ENCODE data around the gene IFIT1B.
"Not testable (repeated sequence)": the region's sequence is repeated elsewhere in the genome, so short reads cannot be mapped to it uniquely, and the experiment has no call there.

Gene IFIT1B

GRCh38 chr10:89377705-89378637, at the start of gene IFIT1B:
Gene IFIT1B (plus strand): TSS chr10:89378056. CDS start chr10:89378136, 80 bp downstream.
- no peak for DNase-seq

DNA sequence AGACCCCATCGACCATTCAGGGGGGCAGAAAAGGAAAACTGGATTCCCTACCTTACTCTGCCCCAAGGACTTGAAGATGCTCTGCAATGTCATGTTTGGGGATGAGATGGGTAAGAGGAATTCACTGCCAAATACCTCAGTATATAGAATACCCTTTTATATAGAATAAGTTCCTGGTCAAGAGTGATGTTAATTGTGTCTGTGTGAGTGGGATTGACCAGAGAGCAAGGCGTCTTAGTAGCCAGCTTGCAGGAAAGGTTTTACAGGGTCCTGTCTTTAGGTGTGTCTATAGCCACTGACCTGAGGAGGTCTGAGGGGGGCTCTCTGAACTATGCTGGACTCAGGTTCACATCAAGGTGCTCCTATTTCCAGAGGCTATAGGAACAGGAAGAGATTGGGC, 48.7 kb upstream of the IFIT1B start:
- no peak for DNase-seq

DNA sequence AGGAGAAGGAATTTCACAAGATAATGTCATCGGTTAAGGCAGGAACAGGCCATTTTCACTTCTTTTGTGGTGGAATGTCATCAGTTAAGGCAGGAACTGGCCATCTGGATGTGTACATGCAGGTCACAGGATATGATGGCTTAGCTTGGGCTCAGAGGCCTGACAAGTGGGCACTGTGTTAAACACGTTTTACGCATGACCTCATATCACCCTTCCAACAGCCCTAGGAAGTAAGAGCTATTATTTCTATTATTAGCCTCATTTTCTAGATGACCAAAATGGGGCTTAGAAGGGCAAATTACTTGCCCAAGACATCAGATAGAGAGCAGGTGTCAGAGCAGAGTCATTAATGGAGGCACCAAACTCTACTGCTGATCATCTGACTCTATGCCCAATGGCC, 47.8 kb upstream of the IFIT1B start:
- DNase-seq, result not testable (repeated sequence)

- no peak for DNase-seq
These were observed 47.2 kb upstream of the IFIT1B start for GRCh38 chr10:89330537-89331212.

DNA sequence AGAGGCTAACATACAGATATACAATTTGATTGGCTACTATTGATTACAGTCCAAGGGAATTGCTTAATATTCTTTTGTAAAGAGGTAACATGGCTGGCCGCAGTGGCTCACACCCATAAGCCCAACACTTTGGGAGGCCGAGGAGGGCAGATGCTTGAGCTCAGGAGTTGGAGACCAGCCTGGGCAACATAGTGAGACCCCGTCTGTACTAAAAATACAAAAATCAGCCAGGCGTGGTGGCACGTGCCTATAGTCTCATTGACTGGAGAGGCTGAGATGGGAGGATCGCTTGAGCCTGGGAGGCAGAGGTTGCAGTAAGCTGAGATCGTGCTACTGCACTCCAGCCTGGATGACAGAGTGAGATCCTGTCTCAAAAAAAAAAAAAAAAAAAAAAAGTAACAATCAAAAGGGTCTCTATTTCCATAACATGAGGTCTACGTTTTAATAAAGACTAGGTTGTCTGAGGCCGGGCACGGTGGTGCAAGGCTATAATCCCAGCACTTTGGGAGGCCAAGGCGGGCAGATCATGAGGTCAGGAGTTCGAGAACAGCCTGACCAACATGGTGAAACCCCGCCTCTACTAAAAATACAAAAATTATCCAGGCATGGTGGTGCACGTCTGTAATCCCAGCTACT, 46.3 kb upstream of the IFIT1B start:
- not testable (repeated sequence) for DNase-seq

GRCh38 chr10:89332123-89332633, 45.7 kb upstream of the IFIT1B start:
- DNase-seq, result peak in 1 of 2 donors; percentile 76

DNA sequence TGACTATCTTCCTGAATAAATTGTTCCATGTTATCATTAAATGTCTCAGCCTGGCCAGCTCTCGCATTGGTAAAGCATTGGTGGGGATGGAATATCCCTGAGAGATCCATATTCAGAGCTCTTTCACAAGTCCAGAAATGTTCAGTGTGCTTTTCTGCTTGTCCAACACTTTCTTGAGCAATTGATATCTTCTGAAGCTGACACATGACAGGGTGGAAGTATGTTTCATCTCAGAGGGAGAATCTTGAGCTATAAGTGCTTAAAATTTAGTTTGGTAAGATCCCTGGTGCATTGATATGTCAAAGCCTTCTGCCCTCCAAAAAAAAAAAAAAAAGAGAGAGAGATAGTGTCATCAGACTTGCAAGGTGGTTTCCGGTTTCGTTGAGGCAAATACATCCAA, 42.6 kb upstream of the IFIT1B start:
- no peak for DNase-seq

DNA sequence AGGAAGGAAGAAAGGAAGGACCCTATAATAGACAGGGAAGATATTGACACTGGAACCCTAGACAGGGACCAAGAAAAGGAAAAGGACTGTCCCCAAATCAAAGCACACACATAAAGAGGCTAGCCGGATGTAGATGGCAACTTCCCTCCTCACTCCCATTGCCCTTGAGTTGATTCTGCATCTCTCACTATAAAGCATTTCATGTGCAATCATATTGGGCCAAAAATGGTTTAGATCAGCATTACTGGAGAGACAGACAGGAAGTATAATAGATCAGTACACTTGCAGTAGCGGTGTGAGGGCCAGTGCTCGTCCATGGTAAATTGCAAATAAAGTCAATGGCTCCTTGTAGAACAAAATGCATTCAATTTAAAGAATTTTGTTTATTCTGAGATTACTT, 41.6 kb upstream of the IFIT1B start:
- DNase-seq, result no peak

DNA sequence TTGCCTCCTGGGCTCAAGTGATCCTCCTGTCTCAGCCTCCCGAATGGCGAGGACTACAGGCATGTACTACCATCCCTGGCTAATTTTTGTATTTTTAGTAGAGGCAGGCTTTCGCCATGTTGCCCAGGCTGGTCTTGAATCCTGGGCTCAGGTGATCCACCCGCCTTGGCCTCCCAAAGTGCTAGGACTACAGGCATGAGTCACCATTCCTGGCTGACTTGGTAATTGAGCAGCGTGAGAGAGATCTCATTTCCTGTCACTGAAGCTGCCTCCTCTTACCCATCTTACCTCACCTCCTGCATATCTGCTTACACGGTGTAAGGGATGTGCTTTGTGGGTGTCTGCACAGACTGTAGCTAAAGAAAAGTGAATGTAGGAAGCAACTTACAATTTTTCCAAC, 40.4 kb upstream of the IFIT1B start:
- no peak for DNase-seq

GRCh38 chr10:89338713-89339112, 39.1 kb upstream of the IFIT1B start:
- no peak for DNase-seq

DNA sequence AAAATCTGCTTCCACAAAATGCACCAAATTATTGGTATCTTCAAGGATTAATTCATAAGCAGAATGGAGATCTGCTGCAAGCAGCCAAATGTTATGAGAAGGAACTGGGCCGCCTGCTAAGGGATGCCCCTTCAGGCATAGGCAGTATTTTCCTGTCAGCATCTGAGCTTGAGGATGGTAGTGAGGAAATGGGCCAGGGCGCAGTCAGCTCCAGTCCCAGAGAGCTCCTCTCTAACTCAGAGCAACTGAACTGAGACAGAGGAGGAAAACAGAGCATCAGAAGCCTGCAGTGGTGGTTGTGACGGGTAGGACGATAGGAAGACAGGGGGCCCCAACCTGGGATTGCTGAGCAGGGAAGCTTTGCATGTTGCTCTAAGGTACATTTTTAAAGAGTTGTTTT, 38.0 kb upstream of the IFIT1B start:
- no peak for DNase-seq

GRCh38 chr10:89341649-89342048, 36.2 kb upstream of the IFIT1B start:
- no peak for DNase-seq

DNA sequence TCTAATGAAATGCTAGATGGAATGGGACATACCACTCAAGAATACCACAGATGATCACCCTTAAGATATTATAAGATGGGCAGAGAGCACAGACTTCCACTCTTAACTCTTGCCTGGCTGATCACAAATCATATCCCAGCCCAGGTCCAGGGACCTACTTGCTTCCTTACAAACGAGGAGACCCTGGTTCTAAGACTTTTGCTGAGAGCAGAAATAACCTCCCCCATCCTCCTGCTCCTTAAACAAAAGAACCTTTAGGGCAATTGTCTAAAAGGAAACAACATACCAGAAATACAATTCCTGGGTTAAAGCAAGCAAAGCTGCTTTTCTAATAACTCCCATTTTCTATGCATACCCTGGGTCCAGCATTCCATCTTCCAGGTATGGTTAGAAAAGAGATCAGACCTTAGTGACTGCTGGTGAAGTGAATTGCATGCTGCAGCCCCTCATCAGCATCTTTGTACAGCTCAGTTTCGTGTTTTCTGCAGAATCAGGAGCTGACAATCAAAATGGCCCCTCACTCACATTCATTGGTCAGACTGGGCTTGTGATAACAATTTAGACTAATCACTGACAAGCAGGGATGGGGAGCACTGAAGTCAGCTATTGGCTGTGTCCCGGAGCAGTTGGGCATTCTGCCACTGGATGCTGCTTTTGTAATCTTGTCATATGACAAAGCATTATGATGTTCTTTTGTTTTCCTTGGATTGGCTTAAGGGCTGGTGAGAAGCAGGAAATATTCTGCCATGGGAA, 35.5 kb upstream of the IFIT1B start:
- DNase-seq, result no peak

DNA sequence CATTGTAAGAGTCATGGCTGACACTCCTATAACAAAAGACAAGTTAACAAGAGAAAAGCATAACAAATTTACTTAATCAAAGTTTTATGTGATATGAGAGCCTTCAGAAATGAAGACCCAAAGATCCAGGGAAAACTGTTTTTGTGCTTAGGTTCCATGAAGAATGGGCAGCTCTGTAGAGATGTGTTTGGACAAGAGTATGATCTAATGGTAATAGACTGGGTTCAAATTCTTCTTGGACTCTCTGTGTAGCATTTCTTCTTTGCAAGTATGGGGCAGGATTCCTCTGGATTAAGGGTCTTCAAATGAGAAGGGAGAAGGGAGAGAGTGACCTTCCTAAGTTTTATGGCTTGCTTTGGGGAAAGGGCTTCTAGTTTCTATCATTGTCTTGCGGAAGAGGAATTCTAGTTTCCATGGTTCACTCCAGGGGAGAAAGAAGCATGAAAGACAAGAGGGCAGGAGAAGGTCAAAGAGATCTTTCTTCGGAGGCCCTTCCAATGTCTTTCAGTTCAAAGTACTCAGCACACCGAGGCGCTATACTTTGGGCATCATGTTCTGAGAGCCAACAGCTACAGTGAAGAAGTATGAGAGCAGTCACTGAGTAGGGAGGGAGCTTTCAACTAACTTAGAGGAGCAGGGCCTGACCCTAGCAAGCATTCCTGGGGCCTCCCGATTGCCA, 34.6 kb upstream of the IFIT1B start:
- no peak for DNase-seq

- DNase-seq, result no peak
These were observed 33.7 kb upstream of the IFIT1B start for GRCh38 chr10:89344156-89344555.

GRCh38 chr10:89345367-89346000, 32.4 kb upstream of the IFIT1B start:
- DNase-seq, result no peak

GRCh38 chr10:89346405-89347254, 31.2 kb upstream of the IFIT1B start:
- no peak for DNase-seq

- no peak for DNase-seq
These were observed 30.0 kb upstream of the IFIT1B start for GRCh38 chr10:89347701-89348457.

DNA sequence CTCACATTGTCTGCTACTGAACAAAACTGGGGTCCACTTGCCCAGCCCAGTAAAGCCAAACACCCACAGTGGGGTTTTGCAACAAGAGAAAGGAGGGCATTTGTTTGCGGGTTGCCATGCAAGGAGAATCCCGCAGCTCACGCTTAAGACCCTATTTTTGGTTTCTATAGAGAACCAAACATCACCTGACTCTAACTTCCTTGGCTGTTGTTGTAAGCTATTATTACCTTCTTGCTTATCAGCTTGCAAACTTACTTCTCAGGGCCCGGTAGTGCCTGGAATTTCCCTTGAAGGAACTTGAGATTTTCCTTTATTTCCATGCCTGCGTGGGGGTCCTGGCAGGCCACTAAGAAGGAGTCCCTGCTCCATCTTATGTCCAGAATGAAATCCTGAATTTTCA, 29.4 kb upstream of the IFIT1B start:
- no peak for DNase-seq

DNA sequence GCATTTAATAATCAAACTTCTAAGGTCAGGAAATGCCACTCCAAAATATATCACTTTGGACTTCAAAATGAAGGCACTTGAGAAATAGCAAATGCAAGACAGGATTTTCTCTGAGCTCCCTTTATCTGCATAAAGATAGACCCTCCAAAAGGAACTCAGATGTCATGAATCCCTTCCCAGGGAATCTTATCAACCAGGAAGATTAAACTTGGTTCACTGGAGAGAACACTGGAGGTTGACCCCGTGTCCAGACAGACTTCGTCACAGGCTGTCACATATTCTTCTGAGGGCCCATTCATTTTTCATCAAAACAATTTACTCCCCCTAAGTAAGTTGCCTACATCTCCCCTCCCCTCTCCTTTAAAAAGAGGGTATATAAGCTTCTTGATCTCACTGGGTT, 28.9 kb upstream of the IFIT1B start:
- no peak for DNase-seq

All from bone marrow (tissue), 2 donors.